GM23248 (cell line): ENCODE measurements around the gene SSPN. TPM values are rescaled to one million over a fixed set of nuclear protein-coding genes. Genes with fewer than 3 reads are reported as not detected.

Experiments used
- DNase-seq: peaks from one replicate; pipeline ENCODE4 v3.0.0-alpha.2; 2015
- H2AFZ ChIP-seq: fragments of 200-600 bp; sonication (generic); 2 replicates; pipeline ENCODE4 v1.6.1; 2016; ENCODE audit warnings: antibody characterized with exemption
- H3F3A ChIP-seq: fragments of 200-600 bp; sonication (generic); 2 replicates; pipeline ENCODE4 v1.6.1; 2016; ENCODE audit warnings: mild to moderate bottlenecking, antibody characterized with exemption, mixed run types; ENCODE audit not compliant: insufficient read depth
- H3K27ac ChIP-seq: fragments of 200-600 bp; sonication (generic); 2 replicates; pipeline ENCODE4 v1.5.1; 2016; ENCODE audit warnings: mild to moderate bottlenecking
- H3K27me3 ChIP-seq: fragments of 200-600 bp; sonication (generic); replicated peaks from 2 replicates; pipeline ENCODE4 v1.6.1; 2016; ENCODE audit warnings: mild to moderate bottlenecking; ENCODE audit not compliant: insufficient read depth
- H3K36me3 ChIP-seq: fragments of 200-600 bp; sonication (generic); 2 replicates; pipeline ENCODE4 v1.6.1; 2016; ENCODE audit warnings: low read depth, mild to moderate bottlenecking
- H3K4me1 ChIP-seq: fragments of 200-600 bp; sonication (generic); 2 replicates; pipeline ENCODE4 v1.6.1; 2016; ENCODE audit warnings: mild to moderate bottlenecking; ENCODE audit not compliant: insufficient read depth
- H3K4me2 ChIP-seq: fragments of 200-600 bp; sonication (generic); one replicate; pipeline ENCODE4 v1.6.1; 2016; ENCODE audit warnings: mild to moderate bottlenecking; ENCODE audit not compliant: unreplicated experiment
- H3K4me3 ChIP-seq: fragments of 200-600 bp; sonication (generic); 2 replicates; pipeline ENCODE4 v1.5.1; 2016; ENCODE audit warnings: mild to moderate bottlenecking
- H3K79me2 ChIP-seq: fragments of 200-600 bp; sonication (generic); 2 replicates; pipeline ENCODE4 v1.6.1; 2016; ENCODE audit warnings: mild to moderate bottlenecking; ENCODE audit not compliant: insufficient read depth
- H3K9ac ChIP-seq: fragments of 200-600 bp; sonication (generic); 2 replicates; pipeline ENCODE4 v1.6.1; 2016; ENCODE audit warnings: mild to moderate bottlenecking
- H3K9me2 ChIP-seq: fragments of 200-600 bp; sonication (generic); 2 replicates; pipeline ENCODE4 v1.6.1; 2016; ENCODE audit warnings: mixed run types, mild to moderate bottlenecking, moderate library complexity; ENCODE audit not compliant: insufficient read depth
- H3K9me3 ChIP-seq: fragments of 200-600 bp; sonication (generic); one replicate; pipeline ENCODE4 v1.6.1; 2017; ENCODE audit warnings: low read depth
- H4K20me1 ChIP-seq: fragments of 200-600 bp; sonication (generic); 2 replicates; pipeline ENCODE4 v1.6.0; 2016; ENCODE audit not compliant: insufficient read depth
- EZH2 ChIP-seq: fragments of 200-600 bp; sonication (generic); IDR thresholded peaks from 2 replicates; pipeline ENCODE4 v1.6.1; 2018; ENCODE audit warnings: antibody characterized with exemption, mild to moderate bottlenecking; ENCODE audit not compliant: insufficient read depth, poor library complexity, severe bottlenecking
- EZH2phosphoT487 ChIP-seq: fragments of 200-600 bp; sonication (generic); IDR thresholded peaks from 2 replicates; pipeline ENCODE4 v1.6.1; 2018; ENCODE audit warnings: antibody characterized with exemption, moderate library complexity, mild to moderate bottlenecking, low read depth; ENCODE audit not compliant: insufficient read depth
- WGBS, 2 experiments: methylation state at CpG; one replicate each; pipeline ENCODE4 v1.1.6; 2015 to 2017; ENCODE audit warnings: low lambda C conversion rate in 2 of 2, low coverage in 1 of 2; ENCODE audit errors: missing lambda C conversion rate in 2 of 2; 5-methylcytosine and 5-hydroxymethylcytosine counted together
- in situ Hi-C: fragments of 300-500 bp; cut with MboI; formaldehyde crosslinking; loops from 2 replicates; pipeline ENCODE4 v1.15.0; 2020
- polyA plus RNA-seq: library from polyadenylated mRNA; unstranded; fragments of >200 nt; fragmentation: Nextera tagmentation; extraction: Ambion mirVana; gene quantifications from 2 replicates; pipeline ENCODE4 v1.2.1, GENCODE V29; 2016
- total RNA-seq: library from RNA; depleted of rRNA; stranded (reverse); fragments of >200 nt; shearing (Covaris generic); gene quantifications from 2 replicates; pipeline ENCODE4 v1.2.3, GENCODE V29; 2014

Gene SSPN
- total and polyA plus RNA-seq, 2 experiments from 2014 or later, result 12.5 to 22.0 TPM

GRCh38 chr12:26205941-26206340 lies 10.6 kb downstream of the SSPN start:
- Histone ChIP-seq H3K4me2 (no peak overlapping the region), H3F3A (no peaks in the 10 kb centered on the region), H3K9ac (no peak overlapping the region), H3K27me3 (no peaks in the 10 kb centered on the region), H3K9me3 (no peaks in the 10 kb centered on the region), H3K9me2 (no peaks in the 10 kb centered on the region), H3K79me2 (no peaks in the 10 kb centered on the region), H3K4me3 (no peak overlapping the region), H3K27ac (no peak overlapping the region), H3K36me3 (no peaks in the 10 kb centered on the region), H3K4me1 (no peaks in the 10 kb centered on the region), H4K20me1 (no peaks in the 10 kb centered on the region), H2AFZ (no peak overlapping the region)
- in situ Hi-C loops, result no loop called here
- no peak for DNase-seq
- 95 to 96% methylated on average over 6 of the region's 6 CpGs for WGBS, 2 experiments
- TF ChIP-seq EZH2 (no peak), EZH2phosphoT487 (no peak)

- Histone ChIP-seq H3K4me2 (no peak overlapping the region), H4K20me1 (no peaks in the 10 kb centered on the region), H2AFZ (no peak overlapping the region), H3K9me3 (no peaks in the 10 kb centered on the region), H3K9ac (no peak overlapping the region), H3K27ac (no peak overlapping the region), H3K4me3 (no peak overlapping the region), H3K9me2 (no peaks in the 10 kb centered on the region), H3K36me3 (no peaks in the 10 kb centered on the region), H3F3A (no peaks in the 10 kb centered on the region), H3K79me2 (no peaks in the 10 kb centered on the region), H3K4me1 (peaks cover 15% of the 10 kb centered on the region; the same call in 1 of the 2 replicates), H3K27me3 (no peaks in the 10 kb centered on the region)
- DNase-seq, result no peak
- 82 to 88% methylated on average over 1 of the region's 1 CpG for WGBS, 2 experiments
- TF ChIP-seq EZH2 (no peak), EZH2phosphoT487 (no peak)
- in situ Hi-C loops, result no loop called here
Measured at GRCh38 chr12:26211331-26211730, 16.0 kb downstream of the SSPN start.

GRCh38 chr12:26212396-26212795 lies 17.0 kb downstream of the SSPN start:
- Histone ChIP-seq H3F3A (no peaks in the 10 kb centered on the region), H3K79me2 (no peaks in the 10 kb centered on the region), H3K27ac (no peak overlapping the region), H3K4me3 (no peak overlapping the region), H3K27me3 (no peaks in the 10 kb centered on the region), H3K9me3 (no peaks in the 10 kb centered on the region), H3K9me2 (no peaks in the 10 kb centered on the region), H2AFZ (0 out of 2 replicates have a peak overlapping the region, but pooled peaks have one; percentile 6), H3K9ac (no peak overlapping the region), H3K4me1 (peaks cover 15% of the 10 kb centered on the region; the same call in 1 of the 2 replicates), H3K36me3 (no peaks in the 10 kb centered on the region), H4K20me1 (no peaks in the 10 kb centered on the region), H3K4me2 (peak overlapping the region; percentile 18)
- DNase-seq, result no peak
- TF ChIP-seq EZH2 (no peak), EZH2phosphoT487 (no peak)
- in situ Hi-C loops, result no loop called here
- 71 to 76% methylated on average over 5 of the region's 5 CpGs for WGBS, 2 experiments

- H3K36me3 ChIP-seq, result no peaks in the 10 kb centered on the region
- no peak overlapping the region for H3K4me3 ChIP-seq
- no peak for DNase-seq
- H3K27ac ChIP-seq, result no peak overlapping the region
- H3K79me2 ChIP-seq, result no peaks in the 10 kb centered on the region
- H3K27me3 ChIP-seq, result no peaks in the 10 kb centered on the region
- in situ Hi-C loops, result no loop called here
- peaks cover 15% of the 10 kb centered on the region; the same call in 1 of the 2 replicates for H3K4me1 ChIP-seq
- no peaks in the 10 kb centered on the region for H3F3A ChIP-seq
- H4K20me1 ChIP-seq, result no peaks in the 10 kb centered on the region
- H3K9me2 ChIP-seq, result no peaks in the 10 kb centered on the region
- no peak overlapping the region for H3K9ac ChIP-seq
- 0 out of 2 replicates have a peak overlapping the region, but pooled peaks have one; percentile 6 for H2AFZ ChIP-seq
- H3K9me3 ChIP-seq, result no peaks in the 10 kb centered on the region
- H3K4me2 ChIP-seq, result peak overlapping the region; percentile 18
- WGBS, 2 experiments, result 85 to 87% methylated on average over 2 of the region's 2 CpGs
- no peak for TF ChIP-seq EZH2
- TF ChIP-seq EZH2phosphoT487, result no peak
Measured at GRCh38 chr12:26212988-26213387, 17.6 kb downstream of the SSPN start.

- Histone ChIP-seq H3K4me1 (peaks cover 15% of the 10 kb centered on the region; the same call in 1 of the 2 replicates), H3K4me2 (no peak overlapping the region), H3K27ac (no peak overlapping the region), H3K27me3 (no peaks in the 10 kb centered on the region), H4K20me1 (no peaks in the 10 kb centered on the region), H3F3A (no peaks in the 10 kb centered on the region), H2AFZ (no peak overlapping the region), H3K9me3 (no peaks in the 10 kb centered on the region), H3K9me2 (no peaks in the 10 kb centered on the region), H3K4me3 (no peak overlapping the region), H3K36me3 (no peaks in the 10 kb centered on the region), H3K79me2 (no peaks in the 10 kb centered on the region), H3K9ac (no peak overlapping the region)
- no peak for TF ChIP-seq EZH2phosphoT487
- no peak for TF ChIP-seq EZH2
- in situ Hi-C loops, result no loop called here
- 50 to 54% methylated on average over 2 of the region's 2 CpGs for whole genome bisulfite sequencing, 2 experiments
- no peak for DNase-seq
Measured at GRCh38 chr12:26214121-26214520, 18.7 kb downstream of the SSPN start.
